Neural cell (in vitro differentiated cells): ENCODE data around the gene SUFU.

Source experiments
- CTCF ChIP-seq: fragments of 450-650 bp; IDR thresholded peaks from 2 replicates; pipeline ENCODE4 v1.5.1; 2014; ENCODE audit warnings: antibody characterized with exemption, mild to moderate bottlenecking, moderate library complexity; ENCODE audit not compliant: poor library complexity, severe bottlenecking
- EP300 ChIP-seq: fragments of 450-650 bp; conservative IDR thresholded peaks from 2 replicates; pipeline ENCODE4 v1.6.1; 2014; ENCODE audit warnings: antibody characterized with exemption, mild to moderate bottlenecking, moderate library complexity; ENCODE audit not compliant: poor library complexity, severe bottlenecking
- EZH2 ChIP-seq: fragments of 200-600, 300-800 bp; shearing (Covaris generic), sonication (generic); IDR thresholded peaks from 2 replicates; pipeline ENCODE4 v1.6.1; 2014; ENCODE audit warnings: antibody characterized with exemption, low read length, borderline replicate concordance, mild to moderate bottlenecking; ENCODE audit not compliant: insufficient read depth, poor library complexity, severe bottlenecking
- MXI1 ChIP-seq: fragments of 450-650 bp; conservative IDR thresholded peaks from 2 replicates; pipeline ENCODE4 v1.6.1; 2014; ENCODE audit warnings: antibody characterized with exemption, mild to moderate bottlenecking; ENCODE audit not compliant: poor library complexity, severe bottlenecking
- POLR2AphosphoS5 ChIP-seq: IDR thresholded peaks from 2 replicates; pipeline ENCODE4 v1.6.1; 2012
- RAD21 ChIP-seq: fragments of 450-650 bp; conservative IDR thresholded peaks from 2 replicates; pipeline ENCODE4 v1.6.1; 2014; ENCODE audit warnings: antibody characterized with exemption, mild to moderate bottlenecking, moderate library complexity
- REST ChIP-seq: IDR thresholded peaks from 2 replicates; pipeline ENCODE4 v1.6.1; 2012; ENCODE audit warnings: borderline replicate concordance
- TAF1 ChIP-seq: IDR thresholded peaks from 2 replicates; pipeline ENCODE4 v1.6.1; 2012; ENCODE audit warnings: low read depth

GRCh38 chr10:102550636-102551210 is 47.0 kb downstream of the SUFU start:
- no peak for TF ChIP-seq CTCF
- TF ChIP-seq TAF1 = no peak
- no peak for TF ChIP-seq EZH2
- TF ChIP-seq POLR2AphosphoS5 = no peak
- no peak for TF ChIP-seq EP300
- TF ChIP-seq RAD21 = no peak
- no peak for TF ChIP-seq MXI1
- TF ChIP-seq REST = no peak
